HepG2 (cell line): Measurements from ENCODE around the gene C1QL4. TPM values are rescaled to one million over a fixed set of nuclear protein-coding genes. Genes with fewer than 3 reads are reported as not detected.

Source experiments
- ADNP ChIP-seq: sonication (generic); formaldehyde crosslinking; IDR thresholded peaks from 2 replicates; pipeline ENCODE4 v1.4.0; 2020; ENCODE audit warnings: missing genetic modification reagents
- AGO1 ChIP-seq: fragments of 200-400 bp; formaldehyde crosslinking; IDR thresholded peaks from 2 replicates; pipeline ENCODE4 v1.6.1; 2017; ENCODE audit warnings: mild to moderate bottlenecking, low read depth, low read length, moderate library complexity; ENCODE audit not compliant: poor library complexity, severe bottlenecking
- ARNT2 ChIP-seq: sonication (generic); formaldehyde crosslinking; IDR thresholded peaks from 2 replicates; pipeline ENCODE4 v1.8.0; 2022; ENCODE audit warnings: mild to moderate bottlenecking, low read depth, missing genetic modification reagents, moderate library complexity
- GTF2F1 ChIP-seq: fragments of 150-350 bp; IDR thresholded peaks from 2 replicates; pipeline ENCODE4 v1.6.1; 2014; ENCODE audit warnings: low read length
- KMT2B ChIP-seq: IDR thresholded peaks from 2 replicates; pipeline ENCODE4 v1.6.1; 2016; ENCODE audit warnings: missing genetic modification reagents, missing compliant biosample characterization
- NCOR1 ChIP-seq: fragments of 200-600 bp; sonication (generic); IDR thresholded peaks from 2 replicates; pipeline ENCODE4 v1.7.0; 2017; ENCODE audit warnings: antibody characterized with exemption, low read length, borderline replicate concordance
- NFKBIZ ChIP-seq: IDR thresholded peaks from 2 replicates; pipeline ENCODE4 v1.6.1; 2018; ENCODE audit warnings: missing genetic modification reagents, missing compliant biosample characterization
- NFYB ChIP-seq: sonication (generic); formaldehyde crosslinking; IDR thresholded peaks from 2 replicates; pipeline ENCODE4 v1.4.0; 2020; ENCODE audit warnings: missing genetic modification reagents
- PAF1 ChIP-seq: IDR thresholded peaks from 2 replicates; pipeline ENCODE4 v1.6.1; 2016; ENCODE audit warnings: missing genetic modification reagents, missing compliant biosample characterization
- PCBP2 ChIP-seq: fragments of 200-400 bp; formaldehyde crosslinking; optimal IDR thresholded peaks from 2 replicates; pipeline ENCODE3; 2018; ENCODE audit warnings: low read length, low read depth; ENCODE audit not compliant: poor library complexity, severe bottlenecking
- PHF21A ChIP-seq: sonication (generic); formaldehyde crosslinking; IDR thresholded peaks from 2 replicates; pipeline ENCODE4 v1.5.0; 2020; ENCODE audit warnings: mild to moderate bottlenecking, missing genetic modification reagents
- POLR2G ChIP-seq: fragments of 200-400 bp; formaldehyde crosslinking; IDR thresholded peaks from 2 replicates; pipeline ENCODE4 v1.6.1; 2018; ENCODE audit warnings: mild to moderate bottlenecking, low read depth, low read length, moderate library complexity
- SMAD9 ChIP-seq: sonication (generic); formaldehyde crosslinking; IDR thresholded peaks from 2 replicates; pipeline ENCODE4 v1.5.1; 2020; ENCODE audit warnings: mild to moderate bottlenecking, missing genetic modification reagents
- TFDP2 ChIP-seq: sonication (generic); formaldehyde crosslinking; IDR thresholded peaks from 2 replicates; pipeline ENCODE4 v1.4.0; 2020; ENCODE audit warnings: missing genetic modification reagents
- THAP7 ChIP-seq: sonication (generic); formaldehyde crosslinking; IDR thresholded peaks from 2 replicates; pipeline ENCODE4 v1.8.1; 2023; ENCODE audit warnings: mild to moderate bottlenecking, missing genetic modification reagents
- ZFP37 ChIP-seq: sonication (generic); formaldehyde crosslinking; IDR thresholded peaks from 2 replicates; pipeline ENCODE4 v1.4.0; 2020; ENCODE audit warnings: missing genetic modification reagents, borderline replicate concordance
- ZMYM2 ChIP-seq: sonication (generic); formaldehyde crosslinking; IDR thresholded peaks from 2 replicates; pipeline ENCODE4 v1.8.0; 2022; ENCODE audit warnings: mild to moderate bottlenecking, missing genetic modification reagents
- ZNF333 ChIP-seq: sonication (generic); formaldehyde crosslinking; IDR thresholded peaks from 2 replicates; pipeline ENCODE4 v1.4.0; 2020; ENCODE audit warnings: mild to moderate bottlenecking, missing genetic modification reagents, borderline replicate concordance
- ZNF343 ChIP-seq: sonication (generic); formaldehyde crosslinking; IDR thresholded peaks from 2 replicates; pipeline ENCODE4 v1.4.0; 2020; ENCODE audit warnings: mild to moderate bottlenecking, missing genetic modification reagents
- ZNF569 ChIP-seq: sonication (generic); formaldehyde crosslinking; IDR thresholded peaks from 2 replicates; pipeline ENCODE4 v1.5.0; 2020; ENCODE audit warnings: mild to moderate bottlenecking, missing genetic modification reagents, moderate library complexity, borderline replicate concordance
- ZSCAN22 ChIP-seq: sonication (generic); formaldehyde crosslinking; IDR thresholded peaks from 2 replicates; pipeline ENCODE4 v1.4.0; 2020; ENCODE audit warnings: mild to moderate bottlenecking, missing genetic modification reagents
- polyA plus RNA-seq, 8 experiments: library from polyadenylated mRNA; depleted of rRNA in 3 of 8; stranded (reverse) in 7 of 8; unstranded in 1 of 8; fragments of >200 nt; fragmentation: Illumina TruSeq in 4 of 8; extraction: Trizol in 4 of 8; gene quantifications; 2 replicates each; pipeline versions ENCODE4 v1.2.1 to v1.2.3, GENCODE V29; 2011 to 2016; ENCODE audit warnings: low read depth in 4 of 8, missing spikeins in 1 of 8, mixed read lengths in 1 of 8; ENCODE audit not compliant: insufficient read depth in 1 of 8
- total RNA-seq, 5 experiments: library from RNA; depleted of rRNA; stranded (reverse); fragments of >200 nt; fragmentation: Illumina TruSeq; extraction: Trizol; gene quantifications; 2 replicates each; pipeline ENCODE4 v1.2.3, GENCODE V29; 2016; ENCODE audit warnings: low read depth in 1 of 5
- TF ChIP-seq, protein P1 (sequence below): sonication (generic); formaldehyde crosslinking; IDR thresholded peaks from 2 replicates; pipeline ENCODE4 v1.8.0; 2022; ENCODE audit warnings: mild to moderate bottlenecking, missing genetic modification reagents
- TF ChIP-seq, protein P2 (sequence below): sonication (generic); formaldehyde crosslinking; IDR thresholded peaks from 2 replicates; pipeline ENCODE4 v1.4.0; 2020; ENCODE audit warnings: missing genetic modification reagents

The C1QL4 gene
- total and polyA plus RNA-seq, 2 of the 13 experiments (the other 11 are each of a cell fraction or from before 2014, with no cell fraction given) = 0.03 TPM; not detected in 1

GRCh38 chr12:49358483-49359141, 21.6 kb upstream of the C1QL4 start (continued):
- TF ChIP-seq THAP7 (CRISPR knock-in tag) (no peak), ZSCAN22 (CRISPR knock-in tag) (no peak), ZNF569 (CRISPR knock-in tag) (no peak), SMAD9 (CRISPR knock-in tag) (no peak), NFKBIZ (no peak), ZMYM2 (CRISPR knock-in tag) (no peak), PCBP2 (no peak), AGO1 (no peak), ZFP37 (CRISPR knock-in tag) (no peak), ZNF343 (CRISPR knock-in tag) (no peak), NCOR1 (no peak), ADNP (CRISPR knock-in tag) (no peak), KMT2B (CRISPR knock-in tag) (no peak), ZNF333 (CRISPR knock-in tag) (no peak), NFYB (no peak), GTF2F1 (no peak), PAF1 (CRISPR knock-in tag) (no peak), POLR2G (no peak), PHF21A (CRISPR knock-in tag) (no peak), TFDP2 (CRISPR knock-in tag) (no peak), ARNT2 (CRISPR knock-in tag) (0 out of 2 replicates have a peak, but pooled peaks have one; percentile 27)
- TF ChIP-seq, protein P1, sequence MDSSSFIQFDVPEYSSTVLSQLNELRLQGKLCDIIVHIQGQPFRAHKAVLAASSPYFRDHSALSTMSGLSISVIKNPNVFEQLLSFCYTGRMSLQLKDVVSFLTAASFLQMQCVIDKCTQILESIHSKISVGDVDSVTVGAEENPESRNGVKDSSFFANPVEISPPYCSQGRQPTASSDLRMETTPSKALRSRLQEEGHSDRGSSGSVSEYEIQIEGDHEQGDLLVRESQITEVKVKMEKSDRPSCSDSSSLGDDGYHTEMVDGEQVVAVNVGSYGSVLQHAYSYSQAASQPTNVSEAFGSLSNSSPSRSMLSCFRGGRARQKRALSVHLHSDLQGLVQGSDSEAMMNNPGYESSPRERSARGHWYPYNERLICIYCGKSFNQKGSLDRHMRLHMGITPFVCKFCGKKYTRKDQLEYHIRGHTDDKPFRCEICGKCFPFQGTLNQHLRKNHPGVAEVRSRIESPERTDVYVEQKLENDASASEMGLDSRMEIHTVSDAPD = no peak
- TF ChIP-seq, protein P2, sequence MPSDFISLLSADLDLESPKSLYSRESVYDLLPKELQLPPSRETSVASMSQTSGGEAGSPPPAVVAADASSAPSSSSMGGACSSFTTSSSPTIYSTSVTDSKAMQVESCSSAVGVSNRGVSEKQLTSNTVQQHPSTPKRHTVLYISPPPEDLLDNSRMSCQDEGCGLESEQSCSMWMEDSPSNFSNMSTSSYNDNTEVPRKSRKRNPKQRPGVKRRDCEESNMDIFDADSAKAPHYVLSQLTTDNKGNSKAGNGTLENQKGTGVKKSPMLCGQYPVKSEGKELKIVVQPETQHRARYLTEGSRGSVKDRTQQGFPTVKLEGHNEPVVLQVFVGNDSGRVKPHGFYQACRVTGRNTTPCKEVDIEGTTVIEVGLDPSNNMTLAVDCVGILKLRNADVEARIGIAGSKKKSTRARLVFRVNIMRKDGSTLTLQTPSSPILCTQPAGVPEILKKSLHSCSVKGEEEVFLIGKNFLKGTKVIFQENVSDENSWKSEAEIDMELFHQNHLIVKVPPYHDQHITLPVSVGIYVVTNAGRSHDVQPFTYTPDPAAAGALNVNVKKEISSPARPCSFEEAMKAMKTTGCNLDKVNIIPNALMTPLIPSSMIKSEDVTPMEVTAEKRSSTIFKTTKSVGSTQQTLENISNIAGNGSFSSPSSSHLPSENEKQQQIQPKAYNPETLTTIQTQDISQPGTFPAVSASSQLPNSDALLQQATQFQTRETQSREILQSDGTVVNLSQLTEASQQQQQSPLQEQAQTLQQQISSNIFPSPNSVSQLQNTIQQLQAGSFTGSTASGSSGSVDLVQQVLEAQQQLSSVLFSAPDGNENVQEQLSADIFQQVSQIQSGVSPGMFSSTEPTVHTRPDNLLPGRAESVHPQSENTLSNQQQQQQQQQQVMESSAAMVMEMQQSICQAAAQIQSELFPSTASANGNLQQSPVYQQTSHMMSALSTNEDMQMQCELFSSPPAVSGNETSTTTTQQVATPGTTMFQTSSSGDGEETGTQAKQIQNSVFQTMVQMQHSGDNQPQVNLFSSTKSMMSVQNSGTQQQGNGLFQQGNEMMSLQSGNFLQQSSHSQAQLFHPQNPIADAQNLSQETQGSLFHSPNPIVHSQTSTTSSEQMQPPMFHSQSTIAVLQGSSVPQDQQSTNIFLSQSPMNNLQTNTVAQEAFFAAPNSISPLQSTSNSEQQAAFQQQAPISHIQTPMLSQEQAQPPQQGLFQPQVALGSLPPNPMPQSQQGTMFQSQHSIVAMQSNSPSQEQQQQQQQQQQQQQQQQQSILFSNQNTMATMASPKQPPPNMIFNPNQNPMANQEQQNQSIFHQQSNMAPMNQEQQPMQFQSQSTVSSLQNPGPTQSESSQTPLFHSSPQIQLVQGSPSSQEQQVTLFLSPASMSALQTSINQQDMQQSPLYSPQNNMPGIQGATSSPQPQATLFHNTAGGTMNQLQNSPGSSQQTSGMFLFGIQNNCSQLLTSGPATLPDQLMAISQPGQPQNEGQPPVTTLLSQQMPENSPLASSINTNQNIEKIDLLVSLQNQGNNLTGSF (CRISPR knock-in tag) = no peak
